NCI-H774 (cell line): ENCODE measurements around the gene AMHR2.
"Not testable (repeated sequence)": the region's sequence is repeated elsewhere in the genome, so short reads cannot be mapped to it uniquely, and the experiment has no call there.

Experiments
- DNase-seq: peaks from one replicate; lab custom pipeline; 2025; lab: John Stamatoyannopoulos, UW

AMHR2 gene

GRCh38 chr12:53415752-53416389 lies 7.8 kb upstream of the AMHR2 start:
- not testable (repeated sequence) for DNase-seq

GRCh38 chr12:53417291-53417816 lies 6.3 kb upstream of the AMHR2 start:
- not testable (repeated sequence) for DNase-seq

DNA sequence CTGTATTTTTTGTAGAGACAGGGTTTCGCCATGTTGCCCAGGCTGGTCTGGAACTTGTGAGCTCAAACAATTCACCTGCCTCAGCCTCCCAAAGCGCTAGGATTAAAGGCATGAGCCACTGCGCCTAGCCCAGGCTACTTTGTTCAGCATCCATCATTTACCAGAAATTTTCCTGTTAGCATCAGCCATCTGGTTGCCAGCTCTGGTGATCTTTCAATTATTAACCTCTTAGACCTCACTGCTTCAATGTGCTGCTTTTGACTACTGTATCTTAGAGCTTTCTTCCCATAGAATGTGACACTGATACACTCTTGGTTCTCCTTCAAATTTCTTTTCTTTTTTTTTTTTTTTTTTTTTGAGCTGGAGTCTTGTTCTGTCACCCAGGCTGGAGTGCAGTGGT lies 5.4 kb upstream of the AMHR2 start:
- no peak for DNase-seq

DNA sequence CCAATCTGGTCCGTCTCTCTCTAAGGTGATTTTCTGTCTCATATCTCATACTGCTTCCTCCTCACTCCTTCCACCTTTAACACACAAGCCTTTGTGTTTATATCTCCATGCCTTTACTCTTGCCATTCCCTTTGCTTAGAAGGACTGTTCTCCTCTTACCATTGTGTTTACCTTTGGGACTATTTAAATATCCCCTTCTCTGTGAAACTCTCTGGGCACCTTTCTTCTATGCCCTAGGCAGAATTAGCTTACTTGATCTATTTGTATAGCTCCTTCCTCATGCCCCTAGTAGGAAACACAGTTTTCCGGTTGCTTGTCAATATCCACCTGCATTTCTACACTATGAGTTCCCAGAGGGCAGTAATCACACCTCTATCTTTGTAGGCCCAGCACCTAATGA lies 3.9 kb upstream of the AMHR2 start:
- DNase-seq, result no peak

- DNase-seq, result not testable (repeated sequence)
These were observed 1.4 kb upstream of the AMHR2 start for GRCh38 chr12:53422247-53422646.

DNA sequence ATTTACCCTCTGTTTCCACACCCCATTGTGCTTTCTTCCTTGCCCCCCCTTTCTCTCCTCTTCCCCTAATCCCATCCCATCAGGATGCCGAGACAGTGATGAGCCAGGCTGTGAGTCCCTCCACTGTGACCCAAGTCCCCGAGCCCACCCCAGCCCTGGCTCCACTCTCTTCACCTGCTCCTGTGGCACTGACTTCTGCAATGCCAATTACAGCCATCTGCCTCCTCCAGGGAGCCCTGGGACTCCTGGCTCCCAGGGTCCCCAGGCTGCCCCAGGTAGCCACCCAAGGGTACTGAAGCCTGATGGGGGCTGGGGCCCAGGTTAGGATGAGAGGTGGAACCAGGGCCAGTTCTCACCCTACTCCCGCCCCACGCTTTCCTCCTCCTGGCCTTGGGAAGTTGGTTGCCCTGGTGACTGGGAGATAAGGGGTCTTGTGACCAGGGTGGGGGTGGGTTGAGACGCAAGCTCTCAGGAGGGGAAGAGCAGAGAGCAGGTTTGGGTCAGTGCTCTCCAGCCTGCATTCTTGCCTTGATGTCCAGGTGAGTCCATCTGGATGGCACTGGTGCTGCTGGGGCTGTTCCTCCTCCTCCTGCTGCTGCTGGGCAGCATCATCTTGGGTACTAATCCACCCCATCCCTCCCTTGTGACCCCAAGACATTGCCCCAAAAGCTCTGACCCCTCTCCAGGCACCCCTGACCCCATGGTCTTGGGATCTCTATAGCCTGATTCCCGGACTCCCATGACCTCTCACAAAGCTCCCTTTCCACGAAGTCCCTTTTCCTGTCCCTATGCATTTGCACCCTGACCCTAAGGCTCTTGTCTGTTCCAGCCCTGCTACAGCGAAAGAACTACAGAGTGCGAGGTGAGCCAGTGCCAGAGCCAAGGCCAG lies 1.2 kb downstream of the AMHR2 start:
- no peak for DNase-seq

DNA sequence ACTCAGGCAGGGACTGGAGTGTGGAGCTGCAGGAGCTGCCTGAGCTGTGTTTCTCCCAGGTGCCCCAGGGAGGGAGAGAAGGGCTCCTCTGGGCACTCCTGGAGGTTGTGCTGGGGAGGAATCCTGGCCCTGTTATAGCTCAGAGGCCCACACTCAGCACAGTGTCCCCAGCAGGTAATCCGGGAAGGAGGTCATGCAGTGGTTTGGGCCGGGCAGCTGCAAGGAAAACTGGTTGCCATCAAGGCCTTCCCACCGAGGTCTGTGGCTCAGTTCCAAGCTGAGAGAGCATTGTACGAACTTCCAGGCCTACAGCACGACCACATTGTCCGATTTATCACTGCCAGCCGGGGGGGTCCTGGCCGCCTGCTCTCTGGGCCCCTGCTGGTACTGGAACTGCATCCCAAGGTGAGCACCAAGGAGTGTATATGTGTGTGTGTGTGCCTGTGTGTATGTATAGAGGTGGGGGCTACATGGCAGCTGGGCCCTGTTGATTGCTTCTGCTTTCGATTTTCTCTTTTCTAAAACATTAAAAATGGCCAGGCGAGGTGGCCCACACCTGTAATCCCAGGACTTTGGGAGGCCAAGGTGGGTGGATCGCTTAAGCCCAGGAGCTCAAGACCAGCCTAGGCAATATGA lies 2.0 kb downstream of the AMHR2 start:
- DNase-seq, result no peak

- no peak for DNase-seq
These were observed 4.4 kb downstream of the AMHR2 start for GRCh38 chr12:53427905-53428594.

- DNase-seq, result no peak
These were observed 5.1 kb downstream of the AMHR2 start for GRCh38 chr12:53428741-53429140.

DNA sequence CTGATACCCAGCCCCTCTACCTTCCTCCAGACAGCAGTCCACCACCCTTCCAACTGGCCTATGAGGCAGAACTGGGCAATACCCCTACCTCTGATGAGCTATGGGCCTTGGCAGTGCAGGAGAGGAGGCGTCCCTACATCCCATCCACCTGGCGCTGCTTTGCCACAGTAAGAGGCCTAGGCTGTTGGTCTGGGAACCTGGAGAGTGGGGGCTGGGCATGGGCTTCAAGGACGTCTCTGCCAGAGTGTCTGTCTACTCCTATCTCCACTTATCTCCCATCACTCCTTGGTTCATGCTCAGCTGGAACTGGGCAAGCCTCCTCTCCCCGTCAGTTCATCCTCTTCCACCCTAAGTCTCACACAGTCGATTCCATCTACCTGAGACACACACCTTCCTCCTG lies 6.5 kb downstream of the AMHR2 start:
- no peak for DNase-seq

DNA sequence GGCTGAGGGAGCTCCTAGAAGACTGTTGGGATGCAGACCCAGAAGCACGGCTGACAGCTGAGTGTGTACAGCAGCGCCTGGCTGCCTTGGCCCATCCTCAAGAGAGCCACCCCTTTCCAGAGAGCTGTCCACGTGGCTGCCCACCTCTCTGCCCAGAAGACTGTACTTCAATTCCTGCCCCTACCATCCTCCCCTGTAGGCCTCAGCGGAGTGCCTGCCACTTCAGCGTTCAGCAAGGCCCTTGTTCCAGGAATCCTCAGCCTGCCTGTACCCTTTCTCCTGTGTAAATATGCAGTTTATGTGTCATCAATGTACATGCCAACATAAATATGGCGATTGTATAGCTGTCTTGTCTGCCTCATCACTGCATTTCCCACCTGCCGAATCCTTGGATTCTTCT lies 7.5 kb downstream of the AMHR2 start:
- DNase-seq, result no peak

GRCh38 chr12:53435326-53435725 lies 11.7 kb downstream of the AMHR2 start:
- not testable (repeated sequence) for DNase-seq

DNA sequence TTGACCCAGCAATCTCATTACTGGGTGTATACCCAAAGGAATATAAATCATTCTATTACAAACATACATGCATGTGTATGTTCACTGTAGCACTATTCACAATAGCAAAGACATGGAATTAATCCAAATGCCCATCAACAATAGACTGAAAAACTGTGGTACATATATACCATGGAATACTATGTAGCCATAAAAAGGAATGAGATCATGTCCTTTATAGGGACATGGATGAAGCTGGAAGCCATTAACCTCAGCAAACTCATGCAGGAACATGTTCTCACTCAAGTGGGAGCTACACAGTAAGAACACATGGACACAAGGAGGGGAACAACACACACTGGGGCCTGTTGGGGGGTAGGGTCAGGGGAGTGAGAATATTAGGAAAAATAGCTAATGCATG lies 15.9 kb downstream of the AMHR2 start:
- DNase-seq, result not testable (repeated sequence)

DNA sequence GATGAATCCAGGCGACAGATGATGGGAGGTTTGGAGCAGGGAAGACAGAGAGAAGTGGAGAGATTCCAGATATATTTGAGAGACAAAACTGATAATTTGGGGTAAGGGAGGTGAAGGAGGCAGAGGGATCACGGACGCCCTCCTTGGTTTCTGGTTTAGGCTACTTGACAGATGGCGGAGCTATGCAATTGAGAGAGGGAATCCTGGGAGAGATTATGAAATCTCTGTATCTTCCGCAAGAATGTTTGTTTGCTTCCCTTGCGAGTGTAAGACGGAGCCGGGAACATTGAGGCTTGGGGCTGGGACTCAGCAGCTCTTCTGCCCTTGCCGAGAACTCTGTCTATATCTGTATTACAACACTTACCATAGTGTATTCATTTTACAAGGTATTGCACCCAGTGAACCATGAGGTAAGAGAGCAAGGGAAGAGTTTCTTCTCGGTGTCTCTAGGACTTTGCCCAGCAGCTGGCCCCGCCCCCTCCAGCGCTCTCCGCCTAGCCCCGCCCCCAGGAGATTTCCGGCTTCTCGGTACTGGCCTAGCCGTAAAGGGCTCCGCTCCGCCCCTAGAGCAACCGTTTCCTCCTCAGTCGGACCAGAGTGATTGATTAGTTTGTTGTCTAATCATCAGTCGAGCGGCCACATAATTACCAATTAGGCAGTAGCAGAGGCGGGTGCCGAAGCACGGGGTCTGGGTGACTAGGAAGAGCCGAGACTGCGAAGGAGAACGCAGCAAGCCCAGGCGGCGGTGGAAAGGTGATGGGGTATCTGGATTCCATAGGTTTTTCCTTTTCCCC lies 17.6 kb downstream of the AMHR2 start, which contains the start of gene PRR13:
TSS of gene PRR13 (plus strand) at position 695 of the 794 bp plus-strand sequence. CDS start 981 bp downstream, outside the sequence.
- peak; percentile 100 for DNase-seq

- DNase-seq, result no peak
These were observed 20.3 kb downstream of the AMHR2 start for GRCh38 chr12:53443955-53444354.

GRCh38 chr12:53444593-53445325 lies 21.1 kb downstream of the AMHR2 start:
- not testable (repeated sequence) for DNase-seq

- DNase-seq, result no peak
These were observed 27.3 kb downstream of the AMHR2 start for GRCh38 chr12:53450936-53451335.

- DNase-seq, result peak; percentile 100
These were observed 28.1 kb downstream of the AMHR2 start, which contains the start of gene PCBP2 for GRCh38 chr12:53451661-53452158. Gene PCBP2 (plus strand): TSS chr12:53452102. CDS start chr12:53454801, 2,699 bp downstream.

- peak; percentile 88 for DNase-seq
These were observed 28.8 kb downstream of the AMHR2 start for GRCh38 chr12:53452159-53453077.
